Adrenal gland (tissue), 12 donors: ENCODE data around the gene RPS8. TPM values are rescaled to one million over a fixed set of nuclear protein-coding genes. Genes with fewer than 3 reads are reported as not detected.

Experiments used
- DNase-seq, 7 donors: peaks; one replicate each; pipeline ENCODE4 v3.0.0-alpha.2; 2019 to 2020
- H3K27ac ChIP-seq, 5 donors: fragments of 200-600 bp; sonication (generic) in 4 of 5; 1 replicate in 3 of 5; 2 replicates in 2 of 5; pipeline versions ENCODE4 v1.5.1 to v1.8.0; 2016 to 2020; ENCODE audit warnings: mild to moderate bottlenecking in 1 of 5
- H3K27me3 ChIP-seq: fragments of 200-600 bp; 2 replicates; pipeline ENCODE4 v1.8.0; 2021
- H3K36me3 ChIP-seq, 2 donors: fragments of 200-600 bp; replicated peaks in 1 of 2; 1 replicate in 1 of 2; 2 replicates in 1 of 2; pipeline versions ENCODE4 v1.5.1 to v1.8.0; 2018 to 2022
- H3K4me1 ChIP-seq, 2 donors: fragments of 200-600 bp; replicated peaks in 1 of 2; 1 replicate in 1 of 2; 2 replicates in 1 of 2; pipeline versions ENCODE4 v1.5.1 to v1.8.0; 2018 to 2021
- H3K4me3 ChIP-seq, 4 donors: fragments of 200-600 bp; sonication (generic) in 3 of 4; one replicate each; pipeline ENCODE4 v1.5.1; 2016 to 2018
- H3K9me3 ChIP-seq, 3 donors: fragments of 200-600 bp; sonication (generic) in 1 of 3; replicated peaks in 1 of 3; 1 replicate in 2 of 3; 2 replicates in 1 of 3; pipeline versions ENCODE4 v1.5.1 to v1.8.0; 2016 to 2021
- CTCF ChIP-seq, 6 experiments: fragments of 450-650 bp in 4 of 6; fragments of 200-600 bp in 2 of 6; sonication (generic) in 1 of 6; IDR thresholded peaks; 1 replicate in 5 of 6; 2 replicates in 1 of 6; pipeline versions ENCODE4 v1.5.1 to v1.8.0; 2016 to 2021; ENCODE audit warnings: antibody characterized with exemption in 6 of 6, mild to moderate bottlenecking in 2 of 6, moderate library complexity in 1 of 6
- POLR2A ChIP-seq, 2 donors: fragments of 450-650 bp; IDR thresholded peaks; one replicate each; pipeline ENCODE4 v1.6.1; 2017; ENCODE audit warnings: antibody characterized with exemption in 2 of 2, mild to moderate bottlenecking in 2 of 2, moderate library complexity in 1 of 2
- WGBS, 4 donors: extraction: QIAGEN DNeasy Blood & Tissue Kit in 2 of 4; methylation state at CpG; one replicate each; pipeline versions ENCODE4 v1.1.5 to v1.1.7; 2013 to 2017; 5-methylcytosine and 5-hydroxymethylcytosine counted together
- intact Hi-C, 2 donors: fragments of 100-400 bp; cut with DNase I; formaldehyde crosslinking; loops; one replicate each; pipeline versions ENCODE4 v1.14.1 to v1.15.0; 2022 to 2023
- polyA plus RNA-seq, 3 donors: library from polyadenylated mRNA; stranded (reverse); fragments of 200-250 nt in 2 of 3; fragments of 350-450 nt in 1 of 3; fragmentation: Illumina TruSeq in 1 of 3; extraction: RNeasy Lipid Tissue Mini Kit (QIAGEN cat#74804) in 1 of 3; gene quantifications; one replicate each; pipeline ENCODE4 v1.2.3, GENCODE V29; 2013 to 2014
- total RNA-seq, 9 donors: library from RNA; depleted of rRNA in 4 of 9; stranded (reverse); fragments of >200 nt in 4 of 9; fragments of 120-200 nt in 1 of 9; fragmentation: NEBNext Ultra II Directional in 1 of 9; extraction: Animal tissue kit (Norgen Biotek cat#: 25700) in 1 of 9; gene quantifications; one replicate each; pipeline versions ENCODE4 v1.1.0 to v1.2.4, GENCODE V29; 2013 to 2023
- donor health status: healthy with polysubstance abuse.
- donor health status: Bipolar disorder and iron deficiency.
- donor health status: DM: yes; HTN: yes; CAD: no.
- donor health status: DM: no; HTN: no; CAD: no.
- donor health status: DM: no; HTN: no; CAD: no.
- donor health status: DM: yes; HTN: yes; CAD: no.

RPS8 gene
- total and polyA plus RNA-seq, 12 donors, result 1,508 to 3,127 (median 2,474) TPM

- peak in 4 of 7 donors; percentile 29 to 58 (median 36) for DNase-seq
- Histone ChIP-seq H3K9me3 (no peaks in the 10 kb centered on the region), H3K4me1 (peaks cover 21 to 43% of the 10 kb centered on the region in 2 donors), H3K36me3 (peaks cover 0 to 40% of the 10 kb centered on the region in 2 donors), H3K27me3 (no peaks in the 10 kb centered on the region), H3K4me3 (peak overlapping the region in 1 of 4 donors; percentile 92), H3K27ac (peak overlapping the region in 2 of 5 donors; percentile 41 to 80)
- WGBS, 4 donors, result 74 to 87% (median 82%) methylated on average over 7 to 13 of the region's 13 CpGs
- TF ChIP-seq CTCF (IDR thresholded peaks at IDR 0.05) (no peak), POLR2A (IDR thresholded peaks at IDR 0.05) (no peak)
- intact Hi-C loops, result no loop called here
Measured at GRCh38 chr1:44802306-44803061, 27.1 kb downstream of the RPS8 start.

GRCh38 chr1:44803062-44803311, 27.6 kb downstream of the RPS8 start:
- peak in 1 of 7 donors; percentile 51 for DNase-seq
- H3K27ac ChIP-seq, result peak overlapping the region in 1 of 5 donors; percentile 80
- peaks cover 26 to 48% of the 10 kb centered on the region in 2 donors for H3K4me1 ChIP-seq
- WGBS, 4 donors, result 89 to 94% (median 93%) methylated on average over 3 to 9 of the region's 9 CpGs
- peaks cover 0 to 40% of the 10 kb centered on the region in 2 donors for H3K36me3 ChIP-seq
- TF ChIP-seq CTCF (IDR thresholded peaks at IDR 0.05), result no peak
- no peak for TF ChIP-seq POLR2A (IDR thresholded peaks at IDR 0.05)
- intact Hi-C loops, result no loop called here
- no peak overlapping the region for H3K4me3 ChIP-seq
- H3K9me3 ChIP-seq, result no peaks in the 10 kb centered on the region
- no peaks in the 10 kb centered on the region for H3K27me3 ChIP-seq

- intact Hi-C loops, result no loop called here
Measured at GRCh38 chr1:44803312-44804095, 28.2 kb downstream of the RPS8 start.

More at GRCh38 chr1:44803312-44804095, 28.2 kb downstream of the RPS8 start:
- peaks cover 31 to 53% of the 10 kb centered on the region in 2 donors for H3K4me1 ChIP-seq
- 74 to 87% (median 82%) methylated on average over 4 to 13 of the region's 13 CpGs for WGBS, 4 donors
- no peaks in the 10 kb centered on the region for H3K9me3 ChIP-seq
- DNase-seq, result peak in 5 of 7 donors; percentile 20 to 56 (median 31)
- no peak overlapping the region for H3K4me3 ChIP-seq
- no peaks in the 10 kb centered on the region for H3K27me3 ChIP-seq
- H3K36me3 ChIP-seq, result peaks cover 0 to 40% of the 10 kb centered on the region in 2 donors
- H3K27ac ChIP-seq, result peak overlapping the region in 2 of 5 donors; percentile 37 to 80
- no peak for TF ChIP-seq CTCF (IDR thresholded peaks at IDR 0.05)
- TF ChIP-seq POLR2A (IDR thresholded peaks at IDR 0.05), result no peak
